ENCODE measurements around the gene DIP2B.

GRCh38 chr12:50662116-50662510 lies 157.3 kb downstream of the DIP2B start:
- TF ChIP-seq CTCF (IDR thresholded peaks at IDR 0.05; ENCODE audit: low read depth, low read length) (no peak), POLR2A (IDR thresholded peaks at IDR 0.05; ENCODE audit: extremely low read depth, insufficient read length) (no peak)
- TF ChIP-seq, protein P1, sequence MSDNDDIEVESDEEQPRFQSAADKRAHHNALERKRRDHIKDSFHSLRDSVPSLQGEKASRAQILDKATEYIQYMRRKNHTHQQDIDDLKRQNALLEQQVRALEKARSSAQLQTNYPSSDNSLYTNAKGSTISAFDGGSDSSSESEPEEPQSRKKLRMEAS (IDR thresholded peaks at IDR 0.05; ENCODE audit: low read depth, low read length), result no peak

All from NB4 (cell line).